WI38 (cell line): ENCODE measurements around the gene CCDC12.

ENCODE experiments used
- H3K4me3 ChIP-seq: 2 replicates; pipeline ENCODE4 v1.5.1; 2011; ENCODE audit warnings: low read depth, mild to moderate bottlenecking, control low read depth, low read length
- TF ChIP-seq, protein P1 (sequence below): IDR thresholded peaks from 2 replicates; pipeline ENCODE4 v1.5.1; 2012; ENCODE audit warnings: low read depth, mild to moderate bottlenecking, control low read depth, low read length

Gene CCDC12

DNA sequence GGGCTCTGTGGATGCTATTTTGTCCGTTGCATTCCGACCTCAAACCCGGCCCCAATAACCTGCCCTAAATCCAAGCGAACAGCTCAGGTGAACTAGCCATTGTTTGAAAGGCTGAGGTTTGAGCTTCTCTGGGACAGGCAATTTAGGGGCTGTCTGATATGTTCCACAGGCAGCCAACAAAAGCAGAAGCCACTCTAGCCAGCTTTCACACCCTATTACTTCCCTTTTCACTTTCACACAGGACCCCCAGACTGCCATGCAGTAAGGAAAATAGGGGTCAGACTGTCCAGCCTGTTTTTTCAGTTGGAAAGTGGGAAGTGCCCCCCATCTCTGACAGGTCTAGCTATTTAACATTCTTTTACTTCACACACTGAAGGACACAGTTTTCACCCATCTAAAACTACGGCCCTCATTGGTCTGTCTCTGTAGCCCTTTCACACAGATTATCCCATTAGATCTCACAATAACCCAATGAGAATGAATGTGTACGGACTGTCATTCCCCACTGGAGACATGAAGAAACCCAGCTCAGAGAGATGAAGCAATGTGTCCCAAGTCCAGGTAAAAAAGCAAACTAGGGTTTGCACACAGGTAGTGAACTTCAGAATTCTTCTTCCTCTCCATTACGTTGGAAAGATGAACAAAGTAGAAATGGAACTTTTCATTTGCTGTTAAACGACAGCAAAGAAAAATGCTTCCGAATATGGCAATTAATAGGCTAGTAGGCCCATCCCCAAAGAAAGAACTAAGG lies 1.9 kb downstream of the CCDC12 start:
- TF ChIP-seq, protein P1, sequence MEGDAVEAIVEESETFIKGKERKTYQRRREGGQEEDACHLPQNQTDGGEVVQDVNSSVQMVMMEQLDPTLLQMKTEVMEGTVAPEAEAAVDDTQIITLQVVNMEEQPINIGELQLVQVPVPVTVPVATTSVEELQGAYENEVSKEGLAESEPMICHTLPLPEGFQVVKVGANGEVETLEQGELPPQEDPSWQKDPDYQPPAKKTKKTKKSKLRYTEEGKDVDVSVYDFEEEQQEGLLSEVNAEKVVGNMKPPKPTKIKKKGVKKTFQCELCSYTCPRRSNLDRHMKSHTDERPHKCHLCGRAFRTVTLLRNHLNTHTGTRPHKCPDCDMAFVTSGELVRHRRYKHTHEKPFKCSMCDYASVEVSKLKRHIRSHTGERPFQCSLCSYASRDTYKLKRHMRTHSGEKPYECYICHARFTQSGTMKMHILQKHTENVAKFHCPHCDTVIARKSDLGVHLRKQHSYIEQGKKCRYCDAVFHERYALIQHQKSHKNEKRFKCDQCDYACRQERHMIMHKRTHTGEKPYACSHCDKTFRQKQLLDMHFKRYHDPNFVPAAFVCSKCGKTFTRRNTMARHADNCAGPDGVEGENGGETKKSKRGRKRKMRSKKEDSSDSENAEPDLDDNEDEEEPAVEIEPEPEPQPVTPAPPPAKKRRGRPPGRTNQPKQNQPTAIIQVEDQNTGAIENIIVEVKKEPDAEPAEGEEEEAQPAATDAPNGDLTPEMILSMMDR: no peak
- H3K4me3 ChIP-seq: no peak overlapping the region

DNA sequence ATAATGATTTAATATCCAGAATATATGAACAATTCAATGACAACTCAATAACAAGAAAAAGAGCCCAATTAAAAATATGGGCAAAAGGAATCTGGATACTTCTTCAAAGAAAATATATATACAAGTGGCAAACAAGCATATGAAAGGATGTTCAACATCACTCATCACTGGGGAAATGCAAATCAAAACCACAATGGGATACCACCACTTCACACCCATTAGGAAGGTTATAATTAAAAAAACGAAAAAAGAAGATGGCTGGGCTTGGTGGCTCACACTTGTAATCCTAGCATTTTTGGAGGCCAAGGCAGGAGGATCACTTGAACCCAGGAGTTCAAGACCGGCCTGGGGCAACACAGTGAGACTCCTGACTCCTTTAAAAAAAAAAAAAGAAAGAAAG lies 4.1 kb downstream of the CCDC12 start:
- no peak overlapping the region for H3K4me3 ChIP-seq
- TF ChIP-seq, protein P1: no peak

DNA sequence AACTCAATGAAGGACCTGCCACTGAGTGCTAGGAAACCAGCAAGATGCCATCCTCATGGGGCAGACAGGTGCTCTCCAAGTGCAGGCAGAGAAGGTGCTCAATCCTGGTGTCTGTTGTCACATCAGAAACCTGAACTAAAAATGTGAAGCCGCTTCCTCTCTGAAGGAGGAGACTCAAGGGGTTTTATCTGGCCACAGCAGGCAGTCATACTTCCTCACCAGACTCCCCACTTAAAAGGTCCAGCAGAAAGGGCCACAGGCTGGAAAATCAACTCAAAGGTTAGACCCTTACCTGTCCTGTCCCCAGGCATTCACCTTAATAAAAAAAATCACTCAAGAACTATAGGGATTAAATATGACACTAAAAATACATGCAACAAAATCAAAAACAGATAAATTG lies 4.8 kb downstream of the CCDC12 start:
- no peak overlapping the region for H3K4me3 ChIP-seq

DNA sequence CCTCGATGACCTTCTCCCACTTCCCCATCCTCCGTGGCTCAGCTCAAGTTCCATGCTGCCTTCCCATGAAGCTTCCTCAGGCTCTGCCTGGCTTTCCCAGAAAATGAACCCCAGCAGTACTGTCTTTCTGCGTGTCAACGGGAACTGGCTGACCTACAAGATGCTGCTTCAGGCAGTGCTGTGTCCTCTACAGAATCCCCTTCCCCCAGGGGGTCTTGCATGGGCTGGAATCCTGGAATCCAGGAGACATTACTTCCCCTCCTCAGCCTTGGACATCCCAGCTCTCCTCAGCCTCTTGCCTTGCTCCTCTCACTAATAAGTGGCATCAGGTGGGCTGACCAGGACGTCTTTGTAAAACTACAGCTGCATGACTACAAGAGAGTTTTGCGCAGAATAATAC lies 5.4 kb downstream of the CCDC12 start:
- TF ChIP-seq, protein P1: no peak
- no peak overlapping the region for H3K4me3 ChIP-seq

More for the DNA sequence above, 4.8 kb downstream of the CCDC12 start:
- TF ChIP-seq, protein P1: no peak

DNA sequence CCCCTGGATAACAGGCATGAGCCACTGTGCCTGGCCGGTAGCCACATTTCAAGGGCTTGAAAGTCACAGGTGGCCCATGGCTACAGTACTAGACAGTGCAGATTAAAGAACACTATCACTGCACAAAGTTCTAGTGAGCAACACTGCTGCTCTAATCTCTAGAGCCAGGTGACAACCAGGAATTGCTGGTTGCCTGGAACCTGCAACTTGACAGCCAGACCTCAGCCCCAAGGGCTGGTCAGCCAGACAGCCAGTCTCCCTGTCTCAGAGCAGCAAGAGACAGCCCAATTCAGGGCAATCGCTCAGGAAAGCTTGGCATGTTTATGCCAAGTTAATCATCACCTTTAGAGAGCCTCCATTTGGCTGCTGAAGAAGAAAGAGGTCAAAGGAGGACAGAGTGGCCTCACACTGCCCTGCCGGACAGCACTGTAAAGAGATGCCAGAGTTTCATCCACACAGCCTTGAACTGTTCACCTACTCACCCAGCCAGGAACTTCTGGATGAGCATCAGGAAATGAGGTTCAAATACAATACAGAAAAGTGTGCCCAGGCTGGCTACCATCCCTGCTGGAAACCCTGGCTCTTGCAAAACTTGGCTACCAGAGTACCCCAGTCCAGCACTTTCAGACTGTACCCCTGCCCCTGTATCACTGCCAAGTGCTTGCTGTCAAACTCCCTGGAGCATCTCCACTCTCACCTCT lies 6.0 kb downstream of the CCDC12 start:
- TF ChIP-seq, protein P1: no peak
- H3K4me3 ChIP-seq: no peak overlapping the region

DNA sequence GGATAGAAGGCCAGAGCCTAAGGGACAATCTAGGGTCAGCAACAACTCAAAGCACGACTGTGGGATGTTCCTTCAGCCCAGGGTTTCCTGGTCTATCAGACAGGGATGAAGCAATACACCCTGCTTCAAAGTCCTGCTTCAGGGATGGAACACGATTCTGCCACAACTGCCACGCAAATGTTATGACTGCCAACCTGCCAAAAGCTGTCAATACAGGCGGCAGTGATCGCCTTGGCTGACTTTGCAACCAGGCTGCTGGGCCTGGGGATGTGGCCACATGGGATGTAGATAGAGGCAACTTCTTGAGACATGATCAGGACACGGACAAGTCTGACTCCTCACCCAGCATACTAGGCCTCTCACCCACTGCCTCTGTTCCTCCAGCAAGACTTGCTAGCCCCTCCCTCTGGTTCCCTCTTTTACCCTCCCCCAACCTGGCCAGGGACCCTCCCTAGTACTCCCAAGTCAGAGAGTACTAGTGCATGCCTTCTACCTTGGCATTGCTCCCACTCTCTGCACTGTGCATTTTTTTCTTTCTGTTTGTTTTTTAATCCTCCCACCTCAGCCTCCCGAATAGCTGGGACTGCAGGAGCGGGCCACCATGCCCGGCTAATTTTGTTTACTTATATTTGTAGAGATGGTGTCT lies 7.6 kb downstream of the CCDC12 start:
- TF ChIP-seq, protein P1: no peak
- no peak overlapping the region for H3K4me3 ChIP-seq

DNA sequence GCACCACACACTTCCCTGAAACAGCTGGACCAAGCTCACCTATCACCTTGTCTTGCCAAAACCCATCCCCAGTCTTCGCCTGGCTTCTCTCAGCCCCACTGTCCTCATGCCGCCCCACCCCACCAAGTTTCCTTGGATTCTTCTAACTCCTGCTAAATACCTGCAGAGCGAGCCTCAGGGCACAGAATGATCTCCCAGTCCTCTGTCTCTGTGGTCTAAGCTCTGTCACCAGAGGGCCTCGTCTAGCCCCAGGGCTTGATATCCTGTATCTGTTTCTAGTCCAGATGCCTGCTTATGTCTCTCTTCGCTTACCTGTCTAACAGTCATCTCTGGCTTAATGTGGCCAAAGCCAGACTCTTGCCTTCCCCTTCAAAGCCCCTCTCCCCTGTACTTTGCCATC lies 9.7 kb downstream of the CCDC12 start:
- H3K4me3 ChIP-seq: no peak overlapping the region

More for the DNA sequence above, 9.7 kb downstream of the CCDC12 start:
- TF ChIP-seq, protein P1: no peak
